PFSK-1 (cell line): ENCODE data around the gene IQUB.

Source experiments
- FOXP2 ChIP-seq: optimal IDR thresholded peaks from 2 replicates; pipeline ENCODE3; 2011; ENCODE audit warnings: borderline replicate concordance, control low read depth, inconsistent platforms; ENCODE audit not compliant: insufficient read depth; ENCODE audit errors: extremely low read length, extremely low read depth
- POLR2AphosphoS5 ChIP-seq: IDR thresholded peaks from 2 replicates; pipeline ENCODE4 v1.6.1; 2012; ENCODE audit warnings: low read depth, mild to moderate bottlenecking, control low read depth, low read length, moderate library complexity
- SIN3A ChIP-seq: IDR thresholded peaks from 2 replicates; pipeline ENCODE4 v1.6.1; 2012; ENCODE audit warnings: mild to moderate bottlenecking, low read length, moderate library complexity, borderline replicate concordance; ENCODE audit not compliant: insufficient read depth
- TAF1 ChIP-seq: IDR thresholded peaks from 2 replicates; pipeline ENCODE4 v1.6.1; 2012; ENCODE audit warnings: low read length, control low read depth, borderline replicate concordance; ENCODE audit not compliant: insufficient read depth
- TF ChIP-seq, protein P1 (sequence below), 2 experiments: IDR thresholded peaks; 2 replicates each; pipeline versions ENCODE4 v1.6.1 to v1.8.0; 2011 to 2012; ENCODE audit warnings: low read depth in 2 of 2, low read length in 2 of 2, control low read depth in 1 of 2, inconsistent platforms in 1 of 2, mild to moderate bottlenecking in 1 of 2, moderate library complexity in 1 of 2; ENCODE audit not compliant: insufficient read depth in 1 of 2

The IQUB gene

DNA sequence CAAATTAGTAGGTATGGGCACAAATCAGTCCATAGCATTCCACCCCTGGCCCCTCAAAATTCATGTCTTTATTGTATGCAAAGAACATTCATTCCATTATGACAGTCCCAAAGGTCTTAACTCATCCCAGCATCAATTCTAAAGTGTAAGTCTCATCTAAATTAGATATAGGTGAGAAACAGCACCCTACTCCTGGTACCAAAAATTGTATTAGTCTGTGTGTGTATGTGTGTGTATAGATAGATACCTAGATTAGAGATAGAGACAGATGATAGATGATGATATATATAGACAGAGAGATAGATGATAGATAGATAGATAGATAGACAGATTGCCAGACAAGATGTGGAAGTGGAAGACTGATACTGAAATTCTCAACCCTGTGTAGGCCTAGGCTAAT, 109.9 kb downstream of the IQUB start:
- TF ChIP-seq POLR2AphosphoS5, result no peak
- TF ChIP-seq, protein P1, sequence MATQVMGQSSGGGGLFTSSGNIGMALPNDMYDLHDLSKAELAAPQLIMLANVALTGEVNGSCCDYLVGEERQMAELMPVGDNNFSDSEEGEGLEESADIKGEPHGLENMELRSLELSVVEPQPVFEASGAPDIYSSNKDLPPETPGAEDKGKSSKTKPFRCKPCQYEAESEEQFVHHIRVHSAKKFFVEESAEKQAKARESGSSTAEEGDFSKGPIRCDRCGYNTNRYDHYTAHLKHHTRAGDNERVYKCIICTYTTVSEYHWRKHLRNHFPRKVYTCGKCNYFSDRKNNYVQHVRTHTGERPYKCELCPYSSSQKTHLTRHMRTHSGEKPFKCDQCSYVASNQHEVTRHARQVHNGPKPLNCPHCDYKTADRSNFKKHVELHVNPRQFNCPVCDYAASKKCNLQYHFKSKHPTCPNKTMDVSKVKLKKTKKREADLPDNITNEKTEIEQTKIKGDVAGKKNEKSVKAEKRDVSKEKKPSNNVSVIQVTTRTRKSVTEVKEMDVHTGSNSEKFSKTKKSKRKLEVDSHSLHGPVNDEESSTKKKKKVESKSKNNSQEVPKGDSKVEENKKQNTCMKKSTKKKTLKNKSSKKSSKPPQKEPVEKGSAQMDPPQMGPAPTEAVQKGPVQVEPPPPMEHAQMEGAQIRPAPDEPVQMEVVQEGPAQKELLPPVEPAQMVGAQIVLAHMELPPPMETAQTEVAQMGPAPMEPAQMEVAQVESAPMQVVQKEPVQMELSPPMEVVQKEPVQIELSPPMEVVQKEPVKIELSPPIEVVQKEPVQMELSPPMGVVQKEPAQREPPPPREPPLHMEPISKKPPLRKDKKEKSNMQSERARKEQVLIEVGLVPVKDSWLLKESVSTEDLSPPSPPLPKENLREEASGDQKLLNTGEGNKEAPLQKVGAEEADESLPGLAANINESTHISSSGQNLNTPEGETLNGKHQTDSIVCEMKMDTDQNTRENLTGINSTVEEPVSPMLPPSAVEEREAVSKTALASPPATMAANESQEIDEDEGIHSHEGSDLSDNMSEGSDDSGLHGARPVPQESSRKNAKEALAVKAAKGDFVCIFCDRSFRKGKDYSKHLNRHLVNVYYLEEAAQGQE (IDR thresholded peaks at IDR 0.05; ENCODE audit: insufficient read depth in 1 of 2, low read depth in 2 of 2, low read length in 2 of 2), result no peak
- TF ChIP-seq FOXP2, result no peak
- TF ChIP-seq TAF1, result no peak
- TF ChIP-seq SIN3A, result no peak

DNA sequence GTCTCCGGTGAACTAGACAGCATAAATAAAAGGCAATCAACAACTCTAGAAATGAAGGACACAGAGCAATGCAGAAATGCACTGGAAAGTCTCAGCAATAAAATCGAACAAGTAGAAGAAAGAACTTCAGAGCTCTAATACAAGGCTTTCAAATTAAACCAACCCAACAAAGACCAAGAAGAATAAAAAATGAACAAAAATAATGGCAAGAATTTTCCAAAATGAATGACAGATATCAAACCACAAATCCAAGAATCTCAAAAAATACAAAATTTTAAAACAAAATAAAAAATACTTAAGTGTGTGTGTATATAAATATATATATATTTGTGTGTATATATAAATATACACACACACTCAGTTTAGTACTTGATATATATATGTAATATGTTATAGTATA, 110.8 kb downstream of the IQUB start:
- TF ChIP-seq SIN3A (no peak), FOXP2 (no peak), TAF1 (no peak), POLR2AphosphoS5 (no peak)
- TF ChIP-seq, protein P1 (IDR thresholded peaks at IDR 0.05; ENCODE audit: insufficient read depth in 1 of 2, low read depth in 2 of 2, low read length in 2 of 2), result no peak

DNA sequence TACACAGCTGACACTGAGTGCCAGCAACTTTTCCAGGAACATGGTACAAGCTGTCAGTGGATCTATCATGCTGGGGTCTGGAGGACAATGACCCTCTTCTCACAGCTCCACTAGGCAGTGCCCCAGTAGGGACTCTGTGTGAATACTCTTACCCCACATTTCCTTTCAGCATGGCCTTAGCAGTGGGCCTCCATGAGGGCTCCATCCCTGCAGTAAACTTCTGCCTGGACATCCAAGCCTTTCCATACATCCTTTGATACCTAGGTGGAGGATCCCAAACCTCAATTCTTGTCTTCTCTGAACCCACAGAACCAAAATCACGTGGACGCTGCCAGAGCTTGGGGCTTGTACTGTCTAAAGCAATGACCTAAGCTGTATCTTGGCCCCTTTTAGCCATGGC, 116.8 kb downstream of the IQUB start:
- TF ChIP-seq FOXP2, result no peak
- TF ChIP-seq, protein P1 (IDR thresholded peaks at IDR 0.05; ENCODE audit: insufficient read depth in 1 of 2, low read depth in 2 of 2, low read length in 2 of 2), result no peak
- TF ChIP-seq POLR2AphosphoS5, result no peak
- no peak for TF ChIP-seq SIN3A
- TF ChIP-seq TAF1, result no peak

DNA sequence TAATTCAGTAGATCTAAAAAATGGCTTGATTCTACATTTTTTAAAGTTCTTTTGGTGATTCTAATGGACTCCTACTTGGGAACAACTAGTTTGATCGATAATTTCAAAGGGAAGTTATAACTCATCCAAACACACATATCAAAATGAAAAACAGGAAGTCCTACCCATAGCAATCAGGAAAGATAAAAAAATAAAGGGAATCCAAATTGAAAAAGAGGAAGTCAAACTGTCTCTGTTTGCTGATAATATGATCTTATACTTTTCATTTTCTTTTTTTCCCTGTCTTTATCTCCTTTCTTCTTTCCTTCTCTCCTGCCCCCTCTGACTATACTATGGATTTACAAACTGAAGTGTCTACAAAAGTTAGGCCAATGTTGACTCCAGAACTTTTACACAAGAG, 118.8 kb downstream of the IQUB start:
- TF ChIP-seq TAF1, result no peak
- no peak for TF ChIP-seq POLR2AphosphoS5
- TF ChIP-seq, protein P1 (IDR thresholded peaks at IDR 0.05; ENCODE audit: insufficient read depth in 1 of 2, low read depth in 2 of 2, low read length in 2 of 2), result no peak
- no peak for TF ChIP-seq FOXP2
- TF ChIP-seq SIN3A, result no peak

DNA sequence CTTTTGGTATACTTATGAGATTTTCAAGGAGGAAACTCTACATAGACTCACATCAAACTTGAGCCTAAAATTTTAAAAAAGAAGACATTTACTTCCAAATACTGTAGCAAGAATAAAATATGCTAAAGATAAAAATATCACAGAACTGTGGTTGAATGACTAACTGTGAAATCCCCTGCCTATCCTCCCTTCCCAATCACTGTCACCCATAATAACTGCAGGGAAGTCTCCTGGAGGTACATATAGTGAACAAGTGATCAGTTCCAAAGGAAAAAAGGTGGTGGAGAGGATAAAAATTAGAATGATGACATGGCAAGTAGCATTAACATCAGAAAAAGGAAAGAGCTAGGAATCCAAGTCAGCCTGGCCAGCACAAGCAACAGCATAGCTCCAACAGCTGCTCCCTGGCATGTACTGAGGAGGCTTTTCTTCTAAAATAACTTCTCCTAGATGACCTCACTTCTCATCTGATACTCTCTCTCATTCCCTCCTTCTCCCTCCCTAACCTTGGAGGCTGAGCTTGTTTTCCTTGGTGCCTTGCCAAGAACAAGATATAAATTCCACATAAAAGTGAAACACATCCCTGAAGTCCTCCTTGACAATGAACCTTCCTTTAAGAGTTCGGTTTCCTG, 124.0 kb downstream of the IQUB start:
- no peak for TF ChIP-seq SIN3A
- TF ChIP-seq POLR2AphosphoS5, result no peak
- no peak for TF ChIP-seq FOXP2
- no peak for TF ChIP-seq TAF1
- TF ChIP-seq, protein P1 (IDR thresholded peaks at IDR 0.05; ENCODE audit: insufficient read depth in 1 of 2, low read depth in 2 of 2, low read length in 2 of 2), result no peak
